Naive thymus-derived CD4-positive, alpha-beta T cell (primary cell): Measurements from ENCODE around the gene CLTCL1. TPM values are rescaled to one million over a fixed set of nuclear protein-coding genes. Genes with fewer than 3 reads are reported as not detected.
"Not testable (repeated sequence)": the region's sequence is repeated elsewhere in the genome, so short reads cannot be mapped to it uniquely, and the experiment has no call there.

ENCODE experiments used
- ATAC-seq: fragments of 150-1000 bp; cut with Tn5 transposase; 2 replicates; pipeline ENCODE4 v1.10.0; 2021; ENCODE audit warnings: mild to moderate bottlenecking, moderate library complexity
- CTCF ChIA-PET: fragments of 350-600 bp; sonication (Branson Sonifier 250); formaldehyde crosslinking; loops from one replicate; lab custom pipeline; 2021; ENCODE audit warnings: antibody characterized with exemption; lab: Charles Lee
- POLR2A ChIA-PET: fragments of 350-600 bp; sonication (Branson Sonifier 250); formaldehyde crosslinking; loops from one replicate; lab custom pipeline; 2021; ENCODE audit warnings: antibody characterized with exemption, inconsistent platforms; lab: Charles Lee
- DNase-seq, 9 donors: peaks; one replicate each; pipeline versions ENCODE4 v3.0.0 to v3.0.0-alpha.2; 2020 to 2022; ENCODE audit warnings: mixed read lengths in 1 of 9
- H3K27ac ChIP-seq: one replicate; pipeline ENCODE4 v1.7.0; 2013; ENCODE audit warnings: mild to moderate bottlenecking, low read depth, low read length, moderate library complexity
- H3K27me3 ChIP-seq, 2 donors: one replicate each; pipeline ENCODE4 v1.7.0; 2013; ENCODE audit warnings: low read length in 2 of 2, mild to moderate bottlenecking in 2 of 2, moderate library complexity in 2 of 2; ENCODE audit not compliant: control insufficient read depth in 2 of 2, insufficient read depth in 2 of 2
- H3K36me3 ChIP-seq, 3 experiments: 1 replicate in 2 of 3; 2 replicates in 1 of 3; pipeline ENCODE4 v1.7.0; 2013; ENCODE audit warnings: low read length in 3 of 3, mild to moderate bottlenecking in 3 of 3, moderate library complexity in 1 of 3; ENCODE audit not compliant: insufficient read depth in 3 of 3, control insufficient read depth in 2 of 3
- H3K4me1 ChIP-seq, 2 donors: one replicate each; pipeline ENCODE4 v1.7.0; 2013; ENCODE audit warnings: low read length in 2 of 2, mild to moderate bottlenecking in 2 of 2, moderate library complexity in 1 of 2; ENCODE audit not compliant: control insufficient read depth in 2 of 2, insufficient read depth in 2 of 2
- H3K4me3 ChIP-seq: 2 replicates; pipeline ENCODE4 v1.7.0; 2013; ENCODE audit warnings: mild to moderate bottlenecking, low read length
- H3K9me3 ChIP-seq, 3 experiments: 1 replicate in 2 of 3; 2 replicates in 1 of 3; pipeline ENCODE4 v1.7.0; 2013; ENCODE audit warnings: low read length in 3 of 3; ENCODE audit not compliant: control insufficient read depth in 2 of 3
- H3K27ac Mint-ChIP-seq, 9 donors: one replicate each; pipeline ENCODE4 v1.8.0; 2020 to 2022; ENCODE audit warnings: mixed read lengths in 9 of 9, mild to moderate bottlenecking in 8 of 9, moderate library complexity in 5 of 9, inconsistent platforms in 2 of 9
- H3K27me3 Mint-ChIP-seq, 5 donors: one replicate each; pipeline ENCODE4 v1.8.0; 2021 to 2022; ENCODE audit warnings: mixed read lengths in 5 of 5, mild to moderate bottlenecking in 1 of 5
- H3K36me3 Mint-ChIP-seq, 5 donors: one replicate each; pipeline ENCODE4 v1.8.0; 2020 to 2022; ENCODE audit warnings: mixed read lengths in 5 of 5, mild to moderate bottlenecking in 3 of 5, inconsistent platforms in 1 of 5
- H3K4me1 Mint-ChIP-seq, 7 donors: one replicate each; pipeline ENCODE4 v1.8.0; 2020 to 2022; ENCODE audit warnings: mixed read lengths in 7 of 7, mild to moderate bottlenecking in 3 of 7, inconsistent platforms in 1 of 7
- H3K4me3 Mint-ChIP-seq, 10 donors: one replicate each; pipeline ENCODE4 v1.8.0; 2020 to 2022; ENCODE audit warnings: mild to moderate bottlenecking in 10 of 10, mixed read lengths in 10 of 10, moderate library complexity in 6 of 10, inconsistent platforms in 2 of 10
- H3K9me3 Mint-ChIP-seq, 11 donors: one replicate each; pipeline ENCODE4 v1.8.0; 2020 to 2022; ENCODE audit warnings: mixed read lengths in 11 of 11, mild to moderate bottlenecking in 4 of 11, inconsistent platforms in 1 of 11, moderate library complexity in 1 of 11
- intact Hi-C, 2 donors: fragments of 100-400 bp; cut with micrococcal nuclease; formaldehyde crosslinking; loops; one replicate each; pipeline ENCODE4 v1.15.1; 2023
- polyA plus RNA-seq, 2 donors: library from polyadenylated mRNA; unstranded; fragments of 300-500 nt; fragmentation: Illumina TruSeq; gene quantifications; one replicate each; pipeline ENCODE4 v1.2.3, GENCODE V29; 2021
- total RNA-seq, 6 experiments: library from RNA in 5 of 6; stranded (reverse) in 5 of 6; gene quantifications; 1 replicate in 5 of 6; 2 replicates in 1 of 6; pipeline ENCODE4 v1.2.3 and lab custom pipeline; 2021 to 2026

The CLTCL1 gene
- total and polyA plus RNA-seq, 7 experiments from 2014 or later: 0.22 to 3.1 (median 1.2) TPM

DNA sequence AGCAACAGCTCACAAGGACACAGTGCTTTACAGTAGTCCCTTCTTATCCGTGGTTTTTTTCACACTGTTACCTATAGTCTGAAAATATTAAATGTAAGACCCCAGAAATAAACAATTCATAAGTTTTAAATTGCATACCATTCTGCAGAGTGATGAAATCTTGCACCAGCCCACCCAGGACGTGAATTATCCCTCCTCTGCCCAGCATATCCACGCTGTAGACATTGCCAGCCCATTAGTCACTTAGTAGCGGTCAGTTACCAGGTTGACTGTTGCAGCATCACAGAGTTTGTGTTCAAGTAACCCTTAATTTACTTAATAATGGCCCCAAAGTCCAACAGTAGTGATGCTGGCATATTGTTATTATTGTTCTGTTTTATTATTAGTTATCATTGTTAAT lies 3.6 kb downstream of the CLTCL1 start:
- Histone ChIP-seq H3K4me1 (peaks cover 6 to 8% of the 10 kb centered on the region in 2 donors), H3K9me3 (no peaks in the 10 kb centered on the region), H3K36me3 (no peaks in the 10 kb centered on the region), H3K4me3 (no peak overlapping the region), H3K27ac (no peak overlapping the region), H3K27me3 (no peaks in the 10 kb centered on the region)
- DNase-seq: no peak
- Mint-ChIP-seq H3K4me1 (peaks cover 13 to 30% (median 22%) of the 10 kb centered on the region in 7 donors), H3K27me3 (peaks cover 5 to 54% (median 23%) of the 10 kb centered on the region in 5 donors), H3K36me3 (no peaks in the 10 kb centered on the region), H3K27ac (no peak overlapping the region), H3K9me3 (no peaks in the 10 kb centered on the region), H3K4me3 (no peak overlapping the region)
- ChIA-PET POLR2A (interaction anchor here (0.6 kb wide), 1 partner anchor 203 kb away, joined by 3 read pairs; no protein-coding TSS in a partner anchor), CTCF (no interaction called here)
- ATAC-seq: no peak
- intact Hi-C loops: no loop called here

DNA sequence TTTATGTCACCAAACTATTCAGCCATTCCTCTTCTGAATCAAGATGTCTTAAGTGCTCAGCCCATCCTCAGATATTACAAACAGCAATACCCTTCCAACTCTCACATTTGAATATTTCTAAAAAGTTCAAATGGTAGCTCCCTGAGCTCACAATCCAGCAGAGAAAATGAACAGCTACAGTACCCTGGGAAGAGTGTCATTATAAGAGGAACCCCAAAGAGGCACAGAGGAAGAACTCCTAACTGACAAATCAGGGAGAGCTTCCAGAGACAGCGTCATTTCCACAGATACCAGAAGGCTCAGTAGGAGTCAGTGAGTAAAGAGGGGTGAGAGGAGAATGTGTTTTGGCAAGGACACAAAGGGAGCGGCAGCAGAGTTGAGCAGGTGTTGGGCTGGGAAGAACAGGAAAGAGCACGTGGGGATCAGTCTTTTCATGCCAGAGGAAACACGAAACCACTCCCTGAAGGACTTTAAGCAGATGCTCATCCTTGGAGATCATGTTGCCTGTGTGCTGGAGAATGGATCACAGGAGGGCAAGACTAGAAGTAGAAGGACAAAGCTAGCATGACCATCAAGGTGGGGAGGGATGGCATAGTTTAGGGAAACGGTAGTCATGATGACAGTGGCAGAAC lies 4.3 kb downstream of the CLTCL1 start:
- H3K27ac ChIP-seq: no peak overlapping the region
- H3K27me3 ChIP-seq: no peaks in the 10 kb centered on the region
- peaks cover 5 to 52% (median 23%) of the 10 kb centered on the region in 5 donors for H3K27me3 Mint-ChIP-seq
- peaks cover 1 to 2% of the 10 kb centered on the region in 2 donors for H3K4me1 ChIP-seq
- H3K27ac Mint-ChIP-seq: peak overlapping the region in 1 of 9 donors; percentile 21
- H3K4me3 ChIP-seq: no peak overlapping the region
- H3K36me3 ChIP-seq: no peaks in the 10 kb centered on the region
- no peaks in the 10 kb centered on the region for H3K36me3 Mint-ChIP-seq
- H3K9me3 Mint-ChIP-seq: no peaks in the 10 kb centered on the region
- no peak for ATAC-seq
- H3K4me1 Mint-ChIP-seq: peaks cover 11 to 23% (median 20%) of the 10 kb centered on the region in 7 donors
- ChIA-PET CTCF (interaction anchor here (0.7 kb wide), 1 partner anchor 8 kb away, joined by 3 read pairs; no protein-coding TSS in a partner anchor), POLR2A (no interaction called here)
- intact Hi-C loops: no loop called here
- no peaks in the 10 kb centered on the region for H3K9me3 ChIP-seq
- no peak overlapping the region for H3K4me3 Mint-ChIP-seq
- no peak for DNase-seq

DNA sequence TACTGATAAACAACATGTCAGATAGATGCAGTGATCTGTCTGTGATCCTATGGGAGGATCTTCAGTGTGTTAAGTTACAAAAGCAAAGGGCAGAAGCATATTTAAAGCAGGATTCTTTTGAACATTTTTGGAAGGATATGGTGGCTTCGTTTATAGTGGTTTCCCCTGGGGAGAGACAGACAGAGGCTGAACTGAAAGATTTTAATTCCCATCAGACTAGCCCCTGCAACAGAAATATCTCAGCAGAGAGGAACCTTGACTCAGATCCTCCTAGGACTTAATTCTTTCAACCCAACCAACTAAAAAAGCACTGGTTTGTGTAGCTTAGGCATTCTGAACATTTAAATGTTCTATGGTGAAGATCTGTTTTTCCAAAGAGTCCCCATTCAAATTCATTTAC lies 5.7 kb downstream of the CLTCL1 start:
- no peak overlapping the region for H3K4me3 ChIP-seq
- no peaks in the 10 kb centered on the region for H3K9me3 ChIP-seq
- H3K27me3 ChIP-seq: no peaks in the 10 kb centered on the region
- peaks cover 5 to 47% (median 21%) of the 10 kb centered on the region in 5 donors for H3K27me3 Mint-ChIP-seq
- POLR2A ChIA-PET: no interaction called here
- no peak overlapping the region for H3K27ac Mint-ChIP-seq
- peaks cover 8 to 17% (median 15%) of the 10 kb centered on the region in 7 donors for H3K4me1 Mint-ChIP-seq
- CTCF ChIA-PET: no interaction called here
- no peak overlapping the region for H3K4me3 Mint-ChIP-seq
- no peaks in the 10 kb centered on the region for H3K36me3 ChIP-seq
- no peak overlapping the region for H3K27ac ChIP-seq
- H3K9me3 Mint-ChIP-seq: no peaks in the 10 kb centered on the region
- no peak for DNase-seq
- no peaks in the 10 kb centered on the region for H3K36me3 Mint-ChIP-seq
- H3K4me1 ChIP-seq: no peaks in the 10 kb centered on the region
- intact Hi-C loops: no loop called here
- no peak for ATAC-seq

DNA sequence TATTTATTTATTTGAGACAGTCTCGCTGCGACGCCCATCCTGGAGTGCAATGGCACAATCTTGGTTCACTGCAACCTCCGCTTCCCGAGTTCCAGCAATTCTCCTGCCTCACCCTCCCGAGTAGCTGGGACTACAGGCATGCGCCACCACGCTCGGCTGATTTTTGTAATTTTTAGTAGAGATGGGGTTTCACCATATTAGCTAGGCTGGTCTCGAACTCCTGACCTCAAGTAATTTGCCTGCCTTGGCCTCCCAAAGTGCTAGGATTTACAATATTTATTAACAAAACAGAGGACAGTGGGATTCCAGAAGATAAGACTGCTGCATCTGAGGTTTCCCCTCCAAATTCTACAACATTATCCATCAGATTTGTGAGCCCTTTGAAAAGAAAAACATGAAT lies 12.4 kb downstream of the CLTCL1 start:
- POLR2A ChIA-PET, ATAC-seq, DNase-seq, CTCF ChIA-PET, H3K4me1 ChIP-seq, H3K36me3 ChIP-seq, H3K27ac Mint-ChIP-seq, H3K9me3 Mint-ChIP-seq, intact Hi-C loops, H3K4me3 ChIP-seq, H3K4me3 Mint-ChIP-seq, H3K4me1 Mint-ChIP-seq, H3K27me3 ChIP-seq, H3K36me3 Mint-ChIP-seq, H3K9me3 ChIP-seq, H3K27ac ChIP-seq: not testable (repeated sequence)
- peaks cover 0 to 11% (median 0%) of the 10 kb centered on the region in 5 donors for H3K27me3 Mint-ChIP-seq

DNA sequence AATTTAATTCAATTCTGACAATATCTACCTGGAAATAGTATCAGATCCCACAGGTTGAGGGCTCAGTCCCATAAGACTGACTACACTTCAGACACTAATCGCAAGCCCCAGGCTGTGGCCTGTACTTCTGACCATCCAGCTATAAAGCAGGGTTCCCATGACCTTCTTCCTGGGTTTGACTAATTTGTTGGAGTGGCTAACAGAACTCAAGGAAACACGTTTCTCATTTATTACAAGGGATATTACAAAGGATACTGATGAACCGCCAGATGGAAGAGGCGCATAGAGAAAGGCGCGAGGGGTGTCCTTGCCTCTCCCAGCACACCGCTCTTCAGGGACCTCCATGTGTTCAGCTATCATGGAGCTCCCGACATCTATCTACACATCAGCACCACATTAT lies 13.7 kb downstream of the CLTCL1 start:
- intact Hi-C loops: no loop called here
- POLR2A ChIA-PET: no interaction called here
- Mint-ChIP-seq H3K4me3 (no peak overlapping the region), H3K27ac (no peak overlapping the region), H3K9me3 (no peaks in the 10 kb centered on the region), H3K4me1 (peaks cover 0 to 2% (median 0%) of the 10 kb centered on the region in 7 donors), H3K36me3 (no peaks in the 10 kb centered on the region), H3K27me3 (peaks cover 0 to 7% (median 0%) of the 10 kb centered on the region in 5 donors)
- Histone ChIP-seq H3K4me1 (no peaks in the 10 kb centered on the region), H3K36me3 (no peaks in the 10 kb centered on the region), H3K27ac (no peak overlapping the region), H3K27me3 (no peaks in the 10 kb centered on the region), H3K4me3 (no peak overlapping the region), H3K9me3 (no peaks in the 10 kb centered on the region)
- CTCF ChIA-PET: no interaction called here
- no peak for ATAC-seq
- DNase-seq: no peak

DNA sequence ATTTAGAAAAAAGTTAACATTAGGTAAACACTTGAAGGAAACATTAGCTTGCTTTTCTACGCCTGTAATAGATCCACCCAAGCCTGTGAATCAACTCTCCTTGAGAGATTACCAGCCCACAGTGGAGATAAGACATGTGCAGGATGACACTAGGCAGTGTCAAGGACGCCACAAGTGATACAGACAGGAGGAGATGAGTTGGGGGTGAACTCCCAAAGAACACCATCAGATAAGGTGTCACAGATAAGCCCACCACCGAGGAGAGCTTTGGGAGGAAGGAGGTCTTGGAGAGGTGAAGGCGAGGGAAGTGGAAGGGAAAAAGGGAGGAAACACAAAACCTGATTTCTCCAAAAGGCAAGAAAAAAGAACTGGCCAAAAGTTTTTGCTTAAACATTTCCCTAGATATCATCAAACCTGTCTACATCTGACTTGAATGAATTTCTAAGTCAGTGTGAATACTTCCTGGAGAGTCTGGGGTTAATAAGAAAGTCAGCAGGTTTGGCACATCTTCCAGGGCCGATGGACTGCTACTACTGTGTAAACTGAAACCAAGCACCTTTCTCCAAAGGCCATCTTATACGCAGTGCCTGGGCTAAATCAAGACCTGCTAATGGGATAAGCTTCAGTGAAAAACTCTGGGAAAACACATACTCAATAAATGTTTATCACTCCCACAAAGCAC lies 15.5 kb downstream of the CLTCL1 start:
- ATAC-seq: no peak
- Mint-ChIP-seq H3K27ac (no peak overlapping the region), H3K4me3 (no peak overlapping the region), H3K9me3 (no peaks in the 10 kb centered on the region), H3K4me1 (peaks cover 0 to 4% (median 0%) of the 10 kb centered on the region in 7 donors), H3K36me3 (no peaks in the 10 kb centered on the region), H3K27me3 (peaks cover 0 to 7% (median 0%) of the 10 kb centered on the region in 5 donors)
- CTCF ChIA-PET: no interaction called here
- intact Hi-C loops: no loop called here
- Histone ChIP-seq H3K9me3 (no peaks in the 10 kb centered on the region), H3K4me1 (no peaks in the 10 kb centered on the region), H3K27me3 (no peaks in the 10 kb centered on the region), H3K36me3 (no peaks in the 10 kb centered on the region), H3K4me3 (no peak overlapping the region), H3K27ac (no peak overlapping the region)
- POLR2A ChIA-PET: no interaction called here
- DNase-seq: no peak
